B cell (primary cell): ENCODE results near the gene TXK. TPM values are rescaled to one million over a fixed set of nuclear protein-coding genes. Genes with fewer than 3 reads are reported as not detected.

Experiments used
- ATAC-seq: fragments of 200-7000 bp; cut with Tn5 transposase; one replicate; pipeline ENCODE4 v1.10.0; 2021; ENCODE audit warnings: low read depth, mild to moderate bottlenecking, moderate number of reproducible peaks, moderate library complexity
- CTCF ChIA-PET: fragments of 350-600 bp; sonication (Branson Sonifier 250); formaldehyde crosslinking; loops from one replicate; lab custom pipeline; 2021; ENCODE audit warnings: antibody characterized with exemption, inconsistent platforms; lab: Charles Lee
- POLR2A ChIA-PET: fragments of 350-600 bp; sonication (Branson Sonifier 250); formaldehyde crosslinking; loops from one replicate; lab custom pipeline; 2021; ENCODE audit warnings: antibody characterized with exemption; lab: Charles Lee
- DNase-seq: peaks from one replicate; pipeline ENCODE4 v3.0.0; 2013
- H2AFZ ChIP-seq: 2 replicates; pipeline ENCODE4 v1.6.1; 2012; ENCODE audit warnings: mild to moderate bottlenecking, low read depth, low read length; ENCODE audit not compliant: insufficient read depth, poor library complexity, severe bottlenecking
- H3K27ac ChIP-seq, 2 donors: 1 replicate in 1 of 2; 2 replicates in 1 of 2; pipeline ENCODE4 v1.5.1; 2012 to 2013; ENCODE audit warnings: low read length in 2 of 2, mild to moderate bottlenecking in 2 of 2, moderate library complexity in 1 of 2
- H3K27me3 ChIP-seq, 4 experiments: fragments of 200-600 bp in 1 of 4; sonication (generic) in 1 of 4; replicated peaks in 1 of 4; 1 replicate in 2 of 4; 2 replicates in 2 of 4; pipeline versions ENCODE4 v1.6.1 to v1.7.0; 2013 to 2016; ENCODE audit warnings: low read length in 3 of 4, mild to moderate bottlenecking in 2 of 4, mixed read lengths in 1 of 4, moderate library complexity in 1 of 4; ENCODE audit not compliant: insufficient read depth in 4 of 4, control insufficient read depth in 3 of 4; ENCODE audit errors: control extremely low read depth in 1 of 4
- H3K36me3 ChIP-seq, 2 experiments: replicated peaks in 1 of 2; 1 replicate in 1 of 2; 2 replicates in 1 of 2; pipeline versions ENCODE4 v1.6.1 to v1.7.1; 2013; ENCODE audit warnings: low read length in 1 of 2; ENCODE audit not compliant: insufficient read depth in 2 of 2, control insufficient read depth in 1 of 2; ENCODE audit errors: control extremely low read depth in 1 of 2, extremely low read depth in 1 of 2
- H3K4me1 ChIP-seq, 2 donors: fragments of 200-600 bp in 1 of 2; sonication (generic) in 1 of 2; 1 replicate in 1 of 2; 2 replicates in 1 of 2; pipeline versions ENCODE4 v1.5.1 to v1.6.1; 2013 to 2017; ENCODE audit warnings: low read length in 2 of 2; ENCODE audit not compliant: control insufficient read depth in 2 of 2, insufficient read depth in 2 of 2
- H3K4me2 ChIP-seq: replicated peaks from 2 replicates; pipeline ENCODE3; 2012; ENCODE audit warnings: mild to moderate bottlenecking, low read depth, low read length; ENCODE audit not compliant: poor library complexity, severe bottlenecking
- H3K4me3 ChIP-seq, 5 experiments: fragments of 200-600 bp in 1 of 5; sonication (generic) in 1 of 5; 1 replicate in 3 of 5; 2 replicates in 2 of 5; pipeline versions ENCODE4 v1.5.1 to v1.7.0; 2011 to 2016; ENCODE audit warnings: low read length in 4 of 5, mild to moderate bottlenecking in 4 of 5, low read depth in 2 of 5, control low read depth in 1 of 5, moderate library complexity in 1 of 5; ENCODE audit not compliant: insufficient read depth in 1 of 5; ENCODE audit errors: control extremely low read depth in 1 of 5, extremely low read depth in 1 of 5
- H3K79me2 ChIP-seq: fragments of 200-600 bp; sonication (generic); one replicate; pipeline ENCODE4 v1.6.0; 2016; ENCODE audit warnings: low read length; ENCODE audit not compliant: control insufficient read depth, insufficient read depth
- H3K9ac ChIP-seq: fragments of 200-600 bp; sonication (generic); 2 replicates; pipeline ENCODE4 v1.6.1; 2017; ENCODE audit warnings: mild to moderate bottlenecking, low read length, moderate library complexity
- H3K9me3 ChIP-seq, 3 donors: one replicate each; pipeline versions ENCODE4 v1.6.1 to v1.7.1; 2013; ENCODE audit warnings: low read length in 2 of 3; ENCODE audit not compliant: control insufficient read depth in 2 of 3, insufficient read depth in 1 of 3; ENCODE audit errors: control extremely low read depth in 1 of 3
- H4K20me1 ChIP-seq: 2 replicates; pipeline ENCODE4 v1.6.0; 2012; ENCODE audit warnings: mild to moderate bottlenecking, low read length; ENCODE audit not compliant: insufficient read depth, control insufficient read depth, poor library complexity, severe bottlenecking
- H3K27ac Mint-ChIP-seq: one replicate; pipeline ENCODE4 v1.8.0; 2021; ENCODE audit warnings: mixed read lengths
- H3K27me3 Mint-ChIP-seq: one replicate; pipeline ENCODE4 v1.8.0; 2021; ENCODE audit warnings: mixed read lengths
- H3K4me1 Mint-ChIP-seq: one replicate; pipeline ENCODE4 v1.8.0; 2021; ENCODE audit warnings: mixed read lengths
- H3K4me3 Mint-ChIP-seq: one replicate; pipeline ENCODE4 v1.8.0; 2021; ENCODE audit warnings: mixed read lengths
- H3K9me3 Mint-ChIP-seq: one replicate; pipeline ENCODE4 v1.8.0; 2022; ENCODE audit warnings: mixed read lengths; ENCODE audit not compliant: insufficient read depth
- EZH2 ChIP-seq: IDR thresholded peaks from 2 replicates; pipeline ENCODE4 v1.6.1; 2012; ENCODE audit warnings: borderline replicate concordance, low read depth, mild to moderate bottlenecking, moderate library complexity, low read length; ENCODE audit not compliant: insufficient read depth, poor library complexity, severe bottlenecking
- WGBS: methylation state at CpG from one replicate; pipeline ENCODE4 v1.1.5; 2013; ENCODE audit warnings: missing lambda C conversion rate; ENCODE audit not compliant: insufficient coverage; 5-methylcytosine and 5-hydroxymethylcytosine counted together
- intact Hi-C: fragments of 100-400 bp; cut with micrococcal nuclease; formaldehyde crosslinking; loops from one replicate; pipeline ENCODE4 v1.10.0; 2022
- polyA plus RNA-seq: library from polyadenylated mRNA; depleted of rRNA; stranded (reverse); fragments of >200 nt; gene quantifications from 2 replicates; pipeline ENCODE4 v1.2.3, GENCODE V29; 2012
- total RNA-seq, 2 donors: library from RNA; stranded (reverse); fragments of 120-200 nt in 1 of 2; gene quantifications; 1 replicate in 1 of 2; 2 replicates in 1 of 2; pipeline versions ENCODE4 v1.2.3 to v1.2.4, GENCODE V29; 2013 to 2022
- TF ChIP-seq, protein P1 (sequence below): fragments of 200-600 bp; IDR thresholded peaks from one replicate; pipeline ENCODE4 v1.8.0; 2022; ENCODE audit warnings: antibody characterized with exemption, mild to moderate bottlenecking

The TXK gene
- total and polyA plus RNA-seq, 2 donors (not counting 1 experiment from before 2014, with no cell fraction given): 0.79 to 1.1 TPM

DNA sequence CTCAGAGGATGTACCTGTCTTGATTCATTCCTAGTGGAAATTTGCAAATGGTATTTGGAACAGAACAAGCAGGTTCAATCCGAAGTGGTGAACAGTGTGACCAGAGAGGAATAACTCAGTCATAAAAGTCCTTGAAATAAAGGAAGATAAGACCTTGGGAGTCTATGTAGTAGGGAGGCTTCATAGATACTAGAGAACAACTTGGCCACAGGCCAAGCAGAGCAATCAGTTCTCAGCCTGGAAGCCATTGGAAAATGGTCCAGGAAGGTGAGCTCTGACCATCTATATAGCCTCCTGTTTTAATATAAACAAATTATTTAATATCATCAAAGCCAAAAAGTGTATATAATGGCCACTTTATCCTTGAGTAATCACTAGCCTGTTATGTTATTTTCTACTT, 11.3 kb downstream of the TXK start:
- ChIA-PET CTCF (interaction anchor here (2.1 kb wide), 1 partner anchor 14 kb away, joined by 4 read pairs; no protein-coding TSS in a partner anchor), POLR2A (no interaction called here)
- peaks cover 5% of the 10 kb centered on the region for H3K27me3 Mint-ChIP-seq
- Histone ChIP-seq H3K27ac (no peak overlapping the region), H2AFZ (no peak overlapping the region), H3K27me3 (no peaks in the 10 kb centered on the region), H3K36me3 (no peaks in the 10 kb centered on the region), H3K9ac (no peak overlapping the region), H3K9me3 (no peaks in the 10 kb centered on the region), H3K79me2 (no peaks in the 10 kb centered on the region), H3K4me3 (no peak overlapping the region), H4K20me1 (no peaks in the 10 kb centered on the region), H3K4me2 (no peak overlapping the region), H3K4me1 (peaks cover 5 to 6% of the 10 kb centered on the region in 2 donors)
- TF ChIP-seq EZH2: no peak
- TF ChIP-seq, protein P1, sequence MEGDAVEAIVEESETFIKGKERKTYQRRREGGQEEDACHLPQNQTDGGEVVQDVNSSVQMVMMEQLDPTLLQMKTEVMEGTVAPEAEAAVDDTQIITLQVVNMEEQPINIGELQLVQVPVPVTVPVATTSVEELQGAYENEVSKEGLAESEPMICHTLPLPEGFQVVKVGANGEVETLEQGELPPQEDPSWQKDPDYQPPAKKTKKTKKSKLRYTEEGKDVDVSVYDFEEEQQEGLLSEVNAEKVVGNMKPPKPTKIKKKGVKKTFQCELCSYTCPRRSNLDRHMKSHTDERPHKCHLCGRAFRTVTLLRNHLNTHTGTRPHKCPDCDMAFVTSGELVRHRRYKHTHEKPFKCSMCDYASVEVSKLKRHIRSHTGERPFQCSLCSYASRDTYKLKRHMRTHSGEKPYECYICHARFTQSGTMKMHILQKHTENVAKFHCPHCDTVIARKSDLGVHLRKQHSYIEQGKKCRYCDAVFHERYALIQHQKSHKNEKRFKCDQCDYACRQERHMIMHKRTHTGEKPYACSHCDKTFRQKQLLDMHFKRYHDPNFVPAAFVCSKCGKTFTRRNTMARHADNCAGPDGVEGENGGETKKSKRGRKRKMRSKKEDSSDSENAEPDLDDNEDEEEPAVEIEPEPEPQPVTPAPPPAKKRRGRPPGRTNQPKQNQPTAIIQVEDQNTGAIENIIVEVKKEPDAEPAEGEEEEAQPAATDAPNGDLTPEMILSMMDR: no peak
- DNase-seq (no peak), ATAC-seq (no peak)
- no peaks in the 10 kb centered on the region for H3K9me3 Mint-ChIP-seq
- H3K4me3 Mint-ChIP-seq: no peak overlapping the region
- intact Hi-C loops: no loop called here
- 100% methylated on average over 1 of the region's 1 CpG for WGBS
- no peak overlapping the region for H3K27ac Mint-ChIP-seq
- H3K4me1 Mint-ChIP-seq: peaks cover 7% of the 10 kb centered on the region

DNA sequence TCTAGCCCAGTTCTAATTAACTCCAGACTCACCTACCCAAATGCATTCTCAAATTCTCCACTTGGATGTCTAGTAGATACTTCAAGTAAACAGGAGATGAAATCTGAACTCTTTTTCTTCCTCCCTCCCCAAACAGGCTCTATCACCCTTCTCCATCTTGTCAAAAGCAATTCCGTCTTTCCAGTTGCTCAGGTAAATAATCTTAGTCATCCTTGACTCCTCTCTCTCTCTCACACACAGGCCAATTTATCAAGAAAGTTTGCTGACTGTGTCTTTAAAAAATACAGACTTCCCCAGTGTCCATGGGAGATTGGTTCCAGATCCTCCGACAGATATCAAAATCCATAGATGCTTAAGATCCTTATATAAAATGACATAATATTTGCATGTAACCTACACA, 12.9 kb downstream of the TXK start:
- Histone ChIP-seq H2AFZ (no peak overlapping the region), H3K27ac (no peak overlapping the region), H3K9ac (no peak overlapping the region), H3K27me3 (no peaks in the 10 kb centered on the region), H3K9me3 (no peaks in the 10 kb centered on the region), H4K20me1 (no peaks in the 10 kb centered on the region), H3K36me3 (no peaks in the 10 kb centered on the region), H3K4me1 (no peaks in the 10 kb centered on the region), H3K4me3 (no peak overlapping the region), H3K4me2 (no peak overlapping the region), H3K79me2 (no peaks in the 10 kb centered on the region)
- ATAC-seq (no peak), DNase-seq (no peak)
- H3K9me3 Mint-ChIP-seq: no peaks in the 10 kb centered on the region
- H3K27me3 Mint-ChIP-seq: peaks cover 5% of the 10 kb centered on the region
- intact Hi-C loops: no loop called here
- no peaks in the 10 kb centered on the region for H3K4me1 Mint-ChIP-seq
- H3K27ac Mint-ChIP-seq: no peak overlapping the region
- no peak overlapping the region for H3K4me3 Mint-ChIP-seq
- no peak for TF ChIP-seq EZH2
- TF ChIP-seq, protein P1: no peak
- CTCF ChIA-PET: no interaction called here
- WGBS: 100% methylated on average over 1 of the region's 2 CpGs
- POLR2A ChIA-PET: no interaction called here
